ENCODE measurements around the gene CBX1.

Gene CBX1

GRCh38 chr17:48024149-48025039 is 76.9 kb downstream of the CBX1 start:
- DNase-seq = no peak

GRCh38 chr17:48023400-48024148 is 77.7 kb downstream of the CBX1 start:
- no peak for DNase-seq

- DNase-seq = no peak
Observed at GRCh38 chr17:48022901-48023300, 78.4 kb downstream of the CBX1 start.

- no peak for DNase-seq
Observed at GRCh38 chr17:48021934-48022333, 79.3 kb downstream of the CBX1 start.
